Karpas-422 (cell line): ENCODE data around the gene SASH1. TPM values are rescaled to one million over a fixed set of nuclear protein-coding genes. Genes with fewer than 3 reads are reported as not detected.

ENCODE experiments used
- DNase-seq: peaks from one replicate; pipeline ENCODE4 v3.0.0-alpha.2; 2015
- H2AFZ ChIP-seq: fragments of 200-600 bp; sonication (generic); 2 replicates; pipeline ENCODE4 v1.6.1; 2014; ENCODE audit warnings: antibody characterized with exemption, low read length, mixed read lengths
- H3K27ac ChIP-seq: fragments of 200-600 bp; sonication (generic); 2 replicates; pipeline ENCODE4 v1.5.1; 2014; ENCODE audit warnings: mild to moderate bottlenecking, low read length, moderate library complexity
- H3K27me3 ChIP-seq: fragments of 200-600 bp; sonication (generic); 2 replicates; pipeline ENCODE4 v1.6.1; 2014; ENCODE audit warnings: low read length, mixed read lengths
- H3K36me3 ChIP-seq: fragments of 200-600 bp; sonication (generic); 2 replicates; pipeline ENCODE4 v1.6.1; 2014; ENCODE audit warnings: low read length, mixed read lengths; ENCODE audit not compliant: insufficient read depth
- H3K4me1 ChIP-seq: fragments of 200-600 bp; sonication (generic); 2 replicates; pipeline ENCODE4 v1.6.1; 2014; ENCODE audit warnings: mild to moderate bottlenecking, low read length, mixed read lengths
- H3K4me2 ChIP-seq: fragments of 200-600 bp; sonication (generic); 2 replicates; pipeline ENCODE4 v1.6.1; 2014; ENCODE audit warnings: low read length, low read depth, mild to moderate bottlenecking; ENCODE audit not compliant: poor library complexity, severe bottlenecking
- H3K4me3 ChIP-seq: fragments of 200-600 bp; sonication (generic); 2 replicates; pipeline ENCODE4 v1.5.1; 2014; ENCODE audit warnings: mild to moderate bottlenecking, antibody characterized with exemption, low read length, mixed read lengths
- H3K79me2 ChIP-seq: fragments of 200-600 bp; sonication (generic); 2 replicates; pipeline ENCODE4 v1.6.1; 2014; ENCODE audit warnings: mild to moderate bottlenecking, low read length, mixed read lengths
- H3K9ac ChIP-seq: fragments of 200-600 bp; sonication (generic); 2 replicates; pipeline ENCODE4 v1.6.0; 2014; ENCODE audit warnings: low read length
- H3K9me2 ChIP-seq: fragments of 200-600 bp; sonication (generic), shearing (Covaris generic); replicated peaks from 2 replicates; pipeline ENCODE4 v1.6.0; 2014; ENCODE audit warnings: mild to moderate bottlenecking, low read length, moderate library complexity; ENCODE audit not compliant: insufficient read depth
- H3K9me3 ChIP-seq: fragments of 300-700, 200-600 bp; sonication (generic); 2 replicates; pipeline ENCODE4 v1.6.1; 2014; ENCODE audit warnings: low read length, mixed read lengths
- H4K20me1 ChIP-seq: fragments of 200-600 bp; sonication (generic); 2 replicates; pipeline ENCODE4 v1.6.1; 2014; ENCODE audit warnings: mild to moderate bottlenecking, antibody characterized with exemption, low read length, low read depth; ENCODE audit not compliant: insufficient read depth
- total RNA-seq: library from RNA; depleted of rRNA; stranded (reverse); fragments of >200 nt; shearing (Covaris generic); gene quantifications from 2 replicates; pipeline ENCODE4 v1.2.3, GENCODE V29; 2014; ENCODE audit warnings: low replicate concordance

The SASH1 gene
- total RNA-seq, 1 experiment from 2014 or later: 0.15 TPM

GRCh38 chr6:148459238-148459637, 116.6 kb downstream of the SASH1 start:
- no peak for DNase-seq
- no peaks in the 10 kb centered on the region for H3K79me2 ChIP-seq

DNA sequence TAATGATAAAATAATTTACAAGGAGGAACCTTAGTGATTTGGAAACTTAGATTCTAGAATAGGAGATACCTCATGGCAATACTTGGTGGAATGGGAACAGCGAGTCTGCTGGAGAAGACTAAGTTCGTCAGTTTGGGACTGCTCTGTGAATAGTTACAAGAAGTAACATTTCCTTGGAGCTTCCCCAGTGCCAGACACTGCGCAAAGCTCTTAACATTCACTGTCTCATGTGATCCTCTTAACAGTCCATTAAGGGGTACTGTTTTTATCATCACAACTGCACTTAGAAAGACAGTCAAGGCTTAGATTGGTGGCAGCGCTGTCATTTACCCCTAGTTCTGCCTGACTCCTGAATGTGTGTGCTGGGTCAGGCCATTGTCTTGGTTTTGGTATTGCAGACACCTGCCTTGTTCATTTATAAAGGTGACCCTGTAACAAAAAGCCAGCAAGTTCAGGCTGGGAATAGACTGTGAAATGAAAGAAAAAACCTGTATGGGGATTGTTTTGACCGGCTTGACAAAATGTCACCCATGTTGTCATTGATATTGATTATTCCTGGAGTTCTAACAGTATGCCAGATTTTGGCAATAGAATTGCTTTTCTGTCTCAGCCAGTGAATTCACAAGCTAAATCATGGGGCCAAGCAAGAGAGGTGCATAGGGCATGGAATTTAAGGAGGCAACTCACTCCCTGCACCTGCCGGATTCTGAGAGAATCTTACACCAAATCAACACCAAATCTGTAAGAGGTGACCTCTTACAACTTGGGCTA, 118.4 kb downstream of the SASH1 start:
- H3K4me1 ChIP-seq: peaks cover 12% of the 10 kb centered on the region
- H3K27ac ChIP-seq: no peak overlapping the region
- H3K36me3 ChIP-seq: no peaks in the 10 kb centered on the region
- DNase-seq: no peak
- no peaks in the 10 kb centered on the region; the same call in 1 of the 2 replicates for H3K27me3 ChIP-seq
- H3K9me3 ChIP-seq: no peaks in the 10 kb centered on the region
- H3K4me3 ChIP-seq: no peak overlapping the region
- H3K9ac ChIP-seq: no peak overlapping the region
- no peaks in the 10 kb centered on the region for H4K20me1 ChIP-seq
- no peaks in the 10 kb centered on the region for H3K9me2 ChIP-seq
- no peak overlapping the region for H2AFZ ChIP-seq
- no peaks in the 10 kb centered on the region for H3K79me2 ChIP-seq
- no peak overlapping the region for H3K4me2 ChIP-seq

More at GRCh38 chr6:148459238-148459637, 116.6 kb downstream of the SASH1 start:
- H3K27me3 ChIP-seq: no peaks in the 10 kb centered on the region; the same call in 1 of the 2 replicates
- no peak overlapping the region for H3K27ac ChIP-seq
- no peak overlapping the region for H3K4me3 ChIP-seq
- no peaks in the 10 kb centered on the region for H4K20me1 ChIP-seq
- H3K36me3 ChIP-seq: no peaks in the 10 kb centered on the region
- no peaks in the 10 kb centered on the region for H3K4me1 ChIP-seq
- no peak overlapping the region for H2AFZ ChIP-seq
- H3K4me2 ChIP-seq: no peak overlapping the region
- no peaks in the 10 kb centered on the region for H3K9me3 ChIP-seq
- H3K9ac ChIP-seq: no peak overlapping the region
- H3K9me2 ChIP-seq: no peaks in the 10 kb centered on the region

- DNase-seq: no peak
- no peak overlapping the region for H2AFZ ChIP-seq
- no peaks in the 10 kb centered on the region for H3K9me2 ChIP-seq
- no peak overlapping the region for H3K27ac ChIP-seq
- no peaks in the 10 kb centered on the region for H3K79me2 ChIP-seq
- no peak overlapping the region for H3K4me3 ChIP-seq
- no peaks in the 10 kb centered on the region for H4K20me1 ChIP-seq
- H3K9me3 ChIP-seq: no peaks in the 10 kb centered on the region
- H3K36me3 ChIP-seq: no peaks in the 10 kb centered on the region
- H3K9ac ChIP-seq: no peak overlapping the region
- no peaks in the 10 kb centered on the region; the same call in 1 of the 2 replicates for H3K27me3 ChIP-seq
- no peak overlapping the region for H3K4me2 ChIP-seq
- H3K4me1 ChIP-seq: peaks cover 12% of the 10 kb centered on the region
These were observed 119.4 kb downstream of the SASH1 start for GRCh38 chr6:148461986-148462577.

- Histone ChIP-seq H3K4me2 (no peak overlapping the region), H3K79me2 (no peaks in the 10 kb centered on the region), H3K4me3 (no peak overlapping the region), H2AFZ (no peak overlapping the region), H3K27ac (no peak overlapping the region), H3K9ac (no peak overlapping the region), H3K4me1 (peaks cover 12% of the 10 kb centered on the region), H3K9me2 (no peaks in the 10 kb centered on the region), H3K9me3 (no peaks in the 10 kb centered on the region), H3K36me3 (no peaks in the 10 kb centered on the region), H4K20me1 (no peaks in the 10 kb centered on the region), H3K27me3 (no peaks in the 10 kb centered on the region; the same call in 1 of the 2 replicates)
- no peak for DNase-seq
These were observed 121.0 kb downstream of the SASH1 start for GRCh38 chr6:148463671-148464070.

DNA sequence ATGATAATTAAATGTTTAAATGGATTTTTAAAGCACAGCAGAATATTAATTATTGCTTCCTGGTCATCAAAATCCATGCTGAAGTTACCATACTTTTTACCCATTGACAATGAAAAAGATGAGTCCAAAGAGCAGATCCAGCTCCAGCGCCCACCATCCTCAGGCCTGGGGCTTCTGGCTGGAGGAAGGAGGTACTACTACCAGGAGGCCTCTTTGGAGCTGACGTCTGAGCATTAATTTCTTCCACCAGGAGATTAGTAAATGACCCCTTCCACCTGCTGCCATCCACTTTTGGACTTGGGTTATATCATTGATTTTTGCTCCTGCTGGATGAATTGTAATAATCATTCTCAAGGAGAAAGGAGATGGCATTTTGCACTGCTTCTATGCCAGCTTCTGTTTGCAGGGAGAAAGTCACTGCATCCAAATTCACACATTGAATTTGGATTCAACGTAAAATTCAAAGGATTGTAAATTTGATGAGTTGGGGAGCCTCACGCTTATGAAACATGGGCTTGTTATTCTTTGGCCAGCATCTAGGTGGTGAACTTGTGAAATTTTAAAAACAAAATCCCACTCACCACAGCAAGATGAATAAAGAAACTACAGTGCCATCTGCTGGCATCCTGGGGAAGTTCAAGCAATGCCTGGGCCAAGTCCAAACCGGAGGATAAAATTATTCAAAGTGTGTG, 121.8 kb downstream of the SASH1 start:
- Histone ChIP-seq H3K9me3 (no peaks in the 10 kb centered on the region), H3K9me2 (no peaks in the 10 kb centered on the region), H2AFZ (no peak overlapping the region), H3K27me3 (no peaks in the 10 kb centered on the region; the same call in 1 of the 2 replicates), H3K36me3 (no peaks in the 10 kb centered on the region), H3K79me2 (no peaks in the 10 kb centered on the region), H3K4me2 (no peak overlapping the region), H3K4me3 (no peak overlapping the region), H3K9ac (no peak overlapping the region), H4K20me1 (no peaks in the 10 kb centered on the region), H3K4me1 (peaks cover 12% of the 10 kb centered on the region), H3K27ac (no peak overlapping the region)
- peak; percentile 90 for DNase-seq

DNA sequence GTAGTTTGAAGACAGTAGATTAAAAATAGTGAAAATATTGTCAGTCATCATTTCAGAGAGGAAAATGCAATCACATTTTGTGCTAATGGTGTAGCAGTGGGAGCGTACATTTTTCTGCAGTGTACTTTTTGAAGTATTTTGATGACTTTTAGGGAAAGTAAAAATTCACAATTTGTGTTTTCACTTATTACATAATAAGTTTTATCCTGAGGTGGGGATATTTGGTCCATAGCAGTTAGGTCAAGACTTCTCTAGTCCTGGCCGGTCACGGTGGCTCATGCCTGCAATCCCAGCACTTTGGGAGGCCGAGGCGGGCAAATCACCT, 122.3 kb downstream of the SASH1 start:
- Histone ChIP-seq H3K4me3 (no peak overlapping the region), H3K36me3 (no peaks in the 10 kb centered on the region), H2AFZ (no peak overlapping the region), H3K4me1 (peaks cover 12% of the 10 kb centered on the region), H3K9me2 (no peaks in the 10 kb centered on the region), H3K27ac (no peak overlapping the region), H3K79me2 (no peaks in the 10 kb centered on the region), H3K9me3 (no peaks in the 10 kb centered on the region), H3K27me3 (no peaks in the 10 kb centered on the region; the same call in 1 of the 2 replicates), H3K4me2 (peak overlapping the region; percentile 22), H4K20me1 (no peaks in the 10 kb centered on the region), H3K9ac (no peak overlapping the region)
- DNase-seq: no peak

GRCh38 chr6:148465670-148466069, 123.0 kb downstream of the SASH1 start:
- Histone ChIP-seq H3K4me2 (no peak overlapping the region), H3K27me3 (no peaks in the 10 kb centered on the region), H3K9me2 (no peaks in the 10 kb centered on the region), H3K36me3 (no peaks in the 10 kb centered on the region), H4K20me1 (no peaks in the 10 kb centered on the region), H3K4me1 (peaks cover 12% of the 10 kb centered on the region), H3K9ac (no peak overlapping the region), H3K9me3 (no peaks in the 10 kb centered on the region), H3K4me3 (no peak overlapping the region), H3K27ac (no peak overlapping the region), H2AFZ (no peak overlapping the region), H3K79me2 (no peaks in the 10 kb centered on the region)
- peak; percentile 42 for DNase-seq

DNA sequence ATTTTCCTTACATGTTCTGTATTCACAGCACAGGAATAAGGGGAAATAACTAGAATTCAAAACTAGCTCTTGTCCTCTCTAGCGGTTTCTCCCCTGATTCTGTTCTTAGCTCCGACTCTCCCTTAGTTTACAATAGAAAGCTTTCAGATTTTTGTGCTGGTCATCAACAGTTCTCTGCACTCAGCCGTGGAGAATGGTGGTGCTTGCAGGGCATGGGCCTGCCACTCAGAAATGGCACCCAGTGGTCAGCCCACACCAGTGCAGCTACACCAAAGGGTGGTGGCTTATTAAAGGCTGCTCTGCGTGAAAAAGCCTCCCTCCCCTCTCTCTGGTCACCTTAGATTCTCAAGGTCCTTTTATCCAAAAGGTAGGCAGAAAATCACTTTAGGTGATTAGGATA, 123.5 kb downstream of the SASH1 start:
- Histone ChIP-seq H3K9me2 (no peaks in the 10 kb centered on the region), H4K20me1 (no peaks in the 10 kb centered on the region), H3K27me3 (no peaks in the 10 kb centered on the region), H3K36me3 (no peaks in the 10 kb centered on the region), H2AFZ (no peak overlapping the region), H3K4me2 (no peak overlapping the region), H3K4me1 (peaks cover 12% of the 10 kb centered on the region), H3K4me3 (no peak overlapping the region), H3K9ac (no peak overlapping the region), H3K9me3 (no peaks in the 10 kb centered on the region), H3K27ac (no peak overlapping the region), H3K79me2 (no peaks in the 10 kb centered on the region)
- no peak for DNase-seq
